H1 (cell line): Measurements from ENCODE around the gene MECR. TPM values are rescaled to one million over a fixed set of nuclear protein-coding genes. Genes with fewer than 3 reads are reported as not detected.

Experiments used
- NANOG ChIP-seq: IDR thresholded peaks from 2 replicates; pipeline ENCODE4 v1.6.1; 2011; ENCODE audit warnings: low read length, low read depth, mild to moderate bottlenecking, inconsistent platforms; ENCODE audit not compliant: insufficient read depth, poor library complexity, severe bottlenecking
- RBBP5 ChIP-seq: IDR thresholded peaks from 2 replicates; pipeline ENCODE4 v1.7.1; 2012; ENCODE audit warnings: low read depth, mild to moderate bottlenecking, inconsistent platforms, low read length, moderate library complexity, borderline replicate concordance
- SP2 ChIP-seq: IDR thresholded peaks from 2 replicates; pipeline ENCODE4 v1.6.1; 2012; ENCODE audit warnings: mild to moderate bottlenecking, low read length, inconsistent platforms
- polyA plus RNA-seq, 7 experiments: library from polyadenylated mRNA; depleted of rRNA in 3 of 7; stranded (reverse) in 5 of 7; unstranded in 2 of 7; fragments of >200 nt in 5 of 7; fragments of 200-250 nt in 2 of 7; gene quantifications; 1 replicate in 5 of 7; 2 replicates in 1 of 7; 4 replicates in 1 of 7; pipeline versions ENCODE4 v1.2.1 to v1.2.3, GENCODE V29; 2011 to 2013; ENCODE audit warnings: missing spikeins in 2 of 7, mixed read lengths in 2 of 7
- total RNA-seq: library from RNA; stranded (reverse); fragmentation: NEBNext Ultra II Directional; extraction: Animal tissue kit (Norgen Biotek cat#: 25700); gene quantifications from 2 replicates; pipeline ENCODE4 v1.2.1, GENCODE V29; 2021

MECR gene
- total and polyA plus RNA-seq, 2 of the 8 experiments (the other 6 are each of a cell fraction or from before 2014, with no cell fraction given): 24.2 to 24.4 TPM

- TF ChIP-seq NANOG (no peak), RBBP5 (no peak), SP2 (no peak)
These were observed 17.0 kb upstream of the MECR start (continued) for GRCh38 chr1:29247571-29248273.
